SK-MEL-5 (cell line): Measurements from ENCODE around the gene IRF2. TPM values are rescaled to one million over a fixed set of nuclear protein-coding genes. Genes with fewer than 3 reads are reported as not detected.

Experiments
- DNase-seq: peaks from one replicate; pipeline ENCODE4 v3.0.0-alpha.2; 2016; ENCODE audit warnings: low read depth, low spot score
- in situ Hi-C: cut with HindIII; loops from 2 replicates; pipeline ENCODE4 v1.10.0; 2016; ENCODE audit warnings: low sequenced_read_pairs, high pct_unique_total_duplicates, low pct_unique_long_range_greater_than_20kb
- total RNA-seq: library from RNA; depleted of rRNA; stranded (reverse); fragments of >200 nt; shearing (Covaris generic); gene quantifications from 2 replicates; pipeline ENCODE4 v1.2.3, GENCODE V29; 2014

The IRF2 gene
- total RNA-seq, 1 experiment from 2014 or later = 37.0 TPM

- no peak for DNase-seq
- in situ Hi-C loops = no loop called here
Measured at GRCh38 chr4:184402740-184403383, 71.5 kb downstream of the IRF2 start.

- in situ Hi-C loops = no loop called here
- DNase-seq = no peak
Measured at GRCh38 chr4:184402239-184402638, 72.1 kb downstream of the IRF2 start.

- in situ Hi-C loops = no loop called here
- DNase-seq = no peak
Measured at GRCh38 chr4:184401397-184402171, 72.8 kb downstream of the IRF2 start.

- in situ Hi-C loops = no loop called here
- DNase-seq = no peak
Measured at GRCh38 chr4:184400891-184401290, 73.5 kb downstream of the IRF2 start.

GRCh38 chr4:184400375-184400870 is 73.9 kb downstream of the IRF2 start:
- DNase-seq = no peak
- in situ Hi-C loops = no loop called here

- in situ Hi-C loops = no loop called here
- no peak for DNase-seq
Measured at GRCh38 chr4:184399512-184399908, 74.8 kb downstream of the IRF2 start.

GRCh38 chr4:184398741-184399511 is 75.4 kb downstream of the IRF2 start:
- DNase-seq = no peak
- in situ Hi-C loops = no loop called here

- in situ Hi-C loops = no loop called here
- no peak for DNase-seq
Measured at GRCh38 chr4:184397516-184398163, 76.7 kb downstream of the IRF2 start.

- in situ Hi-C loops = no loop called here
- DNase-seq = no peak
Measured at GRCh38 chr4:184396570-184397515, 77.5 kb downstream of the IRF2 start.

GRCh38 chr4:184395971-184396391 is 78.4 kb downstream of the IRF2 start:
- in situ Hi-C loops = no loop called here
- no peak for DNase-seq

- in situ Hi-C loops = no loop called here
- DNase-seq = no peak
Measured at GRCh38 chr4:184395451-184395917, 78.9 kb downstream of the IRF2 start.

GRCh38 chr4:184392748-184393559 is 81.4 kb downstream of the IRF2 start:
- no peak for DNase-seq
- in situ Hi-C loops = no loop called here

GRCh38 chr4:184392316-184392715 is 82.0 kb downstream of the IRF2 start:
- in situ Hi-C loops = no loop called here
- DNase-seq = no peak

- no peak for DNase-seq
- in situ Hi-C loops = no loop called here
Measured at GRCh38 chr4:184389978-184390900, 84.1 kb downstream of the IRF2 start.

- in situ Hi-C loops = no loop called here
- no peak for DNase-seq
Measured at GRCh38 chr4:184388106-184388505, 86.2 kb downstream of the IRF2 start.
